Adipose tissue (tissue), 3 donors: ENCODE data around the gene SH3YL1. TPM values are rescaled to one million over a fixed set of nuclear protein-coding genes. Genes with fewer than 3 reads are reported as not detected.

Experiments
- H3K27ac ChIP-seq: one replicate; pipeline ENCODE4 v1.5.1; 2013; ENCODE audit warnings: low read depth, low read length
- WGBS, 3 donors: extraction: QIAGEN DNeasy Blood & Tissue Kit; methylation state at CpG; one replicate each; pipeline ENCODE4 v1.1.7; 2013; 5-methylcytosine and 5-hydroxymethylcytosine counted together
- polyA plus RNA-seq, 3 donors: library from polyadenylated mRNA; stranded (reverse); fragments of 200-250 nt; gene quantifications; one replicate each; pipeline ENCODE4 v1.2.3, GENCODE V29; 2013
- donor health status: healthy with polysubstance abuse.
- donor health status: Bipolar disorder and iron deficiency.
- donor health status: healthy.

The SH3YL1 gene, protein sequence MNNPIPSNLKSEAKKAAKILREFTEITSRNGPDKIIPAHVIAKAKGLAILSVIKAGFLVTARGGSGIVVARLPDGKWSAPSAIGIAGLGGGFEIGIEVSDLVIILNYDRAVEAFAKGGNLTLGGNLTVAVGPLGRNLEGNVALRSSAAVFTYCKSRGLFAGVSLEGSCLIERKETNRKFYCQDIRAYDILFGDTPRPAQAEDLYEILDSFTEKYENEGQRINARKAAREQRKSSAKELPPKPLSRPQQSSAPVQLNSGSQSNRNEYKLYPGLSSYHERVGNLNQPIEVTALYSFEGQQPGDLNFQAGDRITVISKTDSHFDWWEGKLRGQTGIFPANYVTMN
- polyA plus RNA-seq: 10 to 100 TPM; 19.0 to 88.2 (median 22.7) TPM

DNA sequence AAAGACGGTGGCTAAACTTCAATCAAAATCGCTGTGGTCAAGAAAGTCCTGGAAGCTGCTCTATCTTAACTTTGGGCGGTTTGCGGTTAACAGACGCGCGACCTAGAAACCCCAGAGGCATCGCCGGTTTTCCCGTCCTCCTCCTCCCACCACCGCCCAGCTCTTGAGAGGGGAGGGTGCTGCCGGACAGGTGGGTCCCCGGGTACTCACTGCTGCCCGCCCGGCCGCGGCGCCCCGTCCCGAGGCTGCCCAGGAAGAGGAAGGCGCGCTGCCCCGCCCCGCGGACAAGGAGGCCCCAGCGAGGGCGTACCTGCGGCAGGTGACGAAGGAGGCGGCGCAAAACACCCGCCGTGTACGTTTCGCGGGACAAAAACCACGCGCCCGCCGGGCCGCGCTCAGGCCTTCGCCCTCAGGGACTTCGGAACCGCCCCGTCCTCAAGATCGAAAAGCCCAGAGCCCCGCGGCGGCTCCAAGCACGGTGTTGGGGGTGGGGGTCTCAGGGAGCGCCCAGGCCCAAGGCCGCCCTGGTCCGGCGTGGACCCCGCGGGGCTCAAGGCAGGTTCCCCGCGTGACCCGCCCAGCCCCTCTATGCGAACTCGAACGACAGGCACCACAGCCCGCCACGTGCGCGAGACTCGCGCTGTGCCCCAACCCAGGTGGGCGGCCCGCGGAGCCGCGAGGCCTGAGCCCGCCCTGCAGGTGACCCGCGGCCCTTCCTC is at the start of gene SH3YL1:
Gene SH3YL1, minus strand, starts transcription at position 259 of the 719 bp plus-strand sequence. Its CDS starts 48 bp downstream, at position 211.
- 1 to 2% (median 1%) methylated on average over 60 to 77 of the region's 77 CpGs for WGBS, 3 donors
- H3K27ac ChIP-seq: no peak within 1 kb of the TSS

DNA sequence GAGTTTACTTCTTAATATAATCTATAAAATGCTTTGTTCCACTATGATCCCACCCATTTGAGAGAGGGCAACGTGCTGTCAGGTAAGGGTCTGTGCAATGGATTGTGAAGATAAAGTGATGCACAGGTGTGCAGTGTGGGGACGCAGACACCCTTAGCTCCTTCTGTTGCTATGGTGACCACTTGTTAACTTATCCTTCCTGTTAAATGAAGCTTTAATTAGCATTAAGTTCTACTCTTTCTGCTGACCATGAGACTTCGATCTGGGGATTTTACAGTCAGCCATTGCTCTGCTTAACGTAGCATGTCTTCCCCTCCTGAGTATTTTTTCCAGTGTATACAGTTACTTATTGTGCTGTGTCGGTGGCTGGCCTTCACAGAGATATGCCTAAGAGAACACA is 47.2 kb upstream of the SH3YL1 start:
- 74 to 82% (median 74%) methylated on average over 5 of the region's 5 CpGs for WGBS, 3 donors
- no peak overlapping the region for H3K27ac ChIP-seq

DNA sequence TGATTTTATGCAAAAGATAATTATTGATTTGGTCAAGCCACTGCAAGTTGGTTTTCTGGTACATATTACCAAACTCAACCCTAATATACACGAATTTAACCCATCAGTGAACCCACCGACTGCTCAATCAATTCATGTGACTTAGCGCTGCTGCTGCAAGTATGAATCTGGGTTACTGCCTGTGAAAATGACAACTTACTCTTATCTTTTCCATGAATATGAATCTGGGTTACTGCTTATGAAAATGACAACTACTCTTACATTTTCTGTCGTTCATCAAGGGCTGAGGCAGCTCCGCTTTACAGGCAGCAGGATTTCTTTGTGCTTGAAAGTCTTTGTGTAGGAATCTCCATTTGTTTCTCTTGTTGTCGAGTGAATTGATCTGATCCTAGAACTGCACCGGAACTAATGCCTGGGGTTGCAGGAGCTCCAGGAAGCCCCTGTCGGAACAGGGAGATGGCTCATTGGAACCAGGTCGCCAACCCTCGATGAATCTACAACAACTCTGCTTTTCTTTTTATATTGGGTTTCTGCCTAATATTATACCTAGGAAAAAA is 46.2 kb upstream of the SH3YL1 start:
- 70 to 75% (median 72%) methylated on average over 10 of the region's 10 CpGs for WGBS, 3 donors
- no peak overlapping the region for H3K27ac ChIP-seq

DNA sequence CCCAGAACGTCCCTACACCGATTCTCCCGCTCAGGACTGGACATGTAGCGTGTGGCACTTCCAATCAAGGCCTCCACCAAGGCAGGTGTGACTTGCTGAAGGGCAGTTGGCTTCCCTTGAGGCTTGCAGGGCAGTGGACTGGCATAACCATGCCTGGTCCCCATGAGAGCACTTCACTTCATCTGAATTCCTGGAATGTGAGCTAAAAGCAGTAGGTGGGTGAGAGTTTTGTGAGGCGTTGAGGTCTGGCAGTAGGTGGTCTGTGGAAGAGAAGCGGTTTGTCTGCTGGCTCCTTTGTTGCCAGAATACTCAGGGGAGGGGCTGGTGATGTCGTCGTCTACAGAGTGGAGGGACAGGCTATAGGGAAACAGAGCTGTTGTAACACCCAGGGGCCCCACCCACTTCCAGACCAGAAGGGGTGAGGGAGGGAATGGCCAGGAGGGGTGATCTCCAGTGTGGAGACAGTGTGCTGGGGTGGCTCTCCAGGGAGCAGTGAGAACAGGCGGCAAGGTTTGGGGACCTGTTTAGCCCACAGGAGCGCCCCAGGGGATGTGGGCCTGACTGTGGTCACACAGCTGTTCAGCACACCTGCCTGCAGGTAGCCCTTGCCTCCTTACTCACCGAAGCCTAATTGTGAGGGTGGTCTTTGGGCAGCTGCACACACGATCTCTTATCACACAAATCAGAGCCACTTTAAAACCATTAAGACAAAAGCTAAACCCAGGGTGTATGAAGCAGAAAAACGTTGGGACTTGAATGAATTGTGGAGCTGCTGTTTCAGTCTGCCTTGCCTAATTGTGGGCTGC is 45.5 kb upstream of the SH3YL1 start:
- WGBS, 3 donors: 55 to 66% (median 60%) methylated on average over 13 of the region's 13 CpGs
- no peak overlapping the region for H3K27ac ChIP-seq

DNA sequence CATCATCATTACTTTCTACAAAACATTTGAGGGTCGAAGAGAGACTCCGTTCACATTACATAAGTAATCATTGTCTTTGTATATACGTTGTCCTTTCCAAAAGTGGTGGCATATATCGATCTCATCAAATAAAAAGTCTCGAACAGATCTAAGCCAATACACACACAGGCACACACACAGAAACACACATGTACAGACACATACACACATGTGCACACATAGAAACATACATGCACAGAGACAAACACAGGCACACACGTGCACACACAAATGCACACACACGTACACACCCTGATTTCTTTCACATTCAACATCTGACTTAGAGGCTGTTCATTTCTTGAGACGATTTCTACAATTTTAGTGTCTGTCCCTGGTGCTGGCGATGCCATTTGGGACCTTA is 41.5 kb upstream of the SH3YL1 start:
- WGBS, 3 donors: 90 to 91% (median 90%) methylated on average over 9 of the region's 9 CpGs
- no peak overlapping the region for H3K27ac ChIP-seq

DNA sequence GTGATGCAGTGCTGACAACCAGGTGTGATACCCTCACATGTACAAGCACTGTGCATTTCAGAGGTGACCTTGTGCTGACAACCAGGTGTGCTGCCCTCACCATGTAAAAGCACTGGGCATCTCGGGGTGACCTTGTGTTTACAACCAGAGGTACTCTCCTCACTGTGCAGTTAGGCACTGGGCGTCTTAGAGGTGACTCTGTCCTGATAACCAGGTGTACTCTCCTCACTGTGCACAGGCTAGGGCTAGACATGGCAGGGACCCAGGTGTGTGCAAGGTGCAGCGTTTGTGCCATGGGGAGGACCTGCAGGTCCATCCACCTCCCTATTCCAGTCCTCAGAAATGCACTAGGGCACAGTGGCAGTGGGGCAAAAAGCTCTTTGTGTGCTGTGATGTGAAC is 32.5 kb upstream of the SH3YL1 start:
- H3K27ac ChIP-seq: no peak overlapping the region
- 38 to 80% (median 71%) methylated on average over 3 of the region's 3 CpGs for WGBS, 3 donors

DNA sequence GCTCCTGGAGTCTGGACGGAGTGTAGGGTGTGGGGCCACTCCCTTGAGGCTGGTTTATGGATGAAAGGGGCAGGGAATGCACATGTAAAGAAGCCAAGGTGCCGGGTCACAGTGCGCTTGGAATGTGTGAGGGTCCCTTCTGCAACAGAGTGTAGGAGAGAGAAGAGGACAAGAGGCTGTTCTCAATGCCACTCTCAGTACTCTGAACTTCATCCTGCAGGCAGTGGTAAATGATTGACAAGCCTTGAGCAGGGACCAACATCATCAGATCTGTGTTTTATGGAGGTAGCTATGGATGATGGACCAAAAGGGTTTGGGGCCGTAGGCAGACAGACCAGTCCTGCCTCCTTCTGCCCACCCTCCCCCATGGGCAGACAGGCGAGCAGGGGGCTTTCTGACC is 31.3 kb upstream of the SH3YL1 start:
- no peak overlapping the region for H3K27ac ChIP-seq
- WGBS, 3 donors: 71 to 82% (median 76%) methylated on average over 5 of the region's 5 CpGs

DNA sequence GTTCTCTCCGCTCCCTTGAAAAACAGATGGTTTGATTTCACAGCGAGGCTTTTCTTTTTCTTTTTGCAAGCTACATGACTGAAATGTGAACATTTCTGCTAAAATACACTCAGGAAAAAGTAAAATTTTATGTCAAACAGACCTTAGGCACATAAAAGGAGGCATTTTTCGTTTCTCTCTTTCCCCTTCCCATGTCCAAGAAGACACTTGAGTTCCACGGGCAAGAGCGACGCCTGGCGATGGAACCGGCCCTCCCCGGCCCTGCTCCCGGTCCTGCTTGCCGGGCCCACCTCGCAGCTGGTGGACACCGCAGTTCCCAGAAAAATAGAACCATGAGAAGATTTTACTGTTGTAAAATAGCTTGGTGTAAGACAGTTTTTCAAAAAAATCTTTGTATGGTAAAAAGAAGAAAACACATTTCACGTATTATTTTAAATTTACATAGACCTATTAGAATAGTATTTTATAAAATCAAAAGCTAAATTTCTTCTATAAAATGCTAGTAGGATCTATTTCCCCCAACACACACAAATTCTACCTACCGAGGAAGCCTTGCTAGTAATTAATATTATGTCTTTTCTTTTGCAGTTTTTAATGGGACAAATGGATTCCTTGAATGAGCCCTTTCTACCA is 26.4 kb upstream of the SH3YL1 start:
- H3K27ac ChIP-seq: no peak overlapping the region

DNA sequence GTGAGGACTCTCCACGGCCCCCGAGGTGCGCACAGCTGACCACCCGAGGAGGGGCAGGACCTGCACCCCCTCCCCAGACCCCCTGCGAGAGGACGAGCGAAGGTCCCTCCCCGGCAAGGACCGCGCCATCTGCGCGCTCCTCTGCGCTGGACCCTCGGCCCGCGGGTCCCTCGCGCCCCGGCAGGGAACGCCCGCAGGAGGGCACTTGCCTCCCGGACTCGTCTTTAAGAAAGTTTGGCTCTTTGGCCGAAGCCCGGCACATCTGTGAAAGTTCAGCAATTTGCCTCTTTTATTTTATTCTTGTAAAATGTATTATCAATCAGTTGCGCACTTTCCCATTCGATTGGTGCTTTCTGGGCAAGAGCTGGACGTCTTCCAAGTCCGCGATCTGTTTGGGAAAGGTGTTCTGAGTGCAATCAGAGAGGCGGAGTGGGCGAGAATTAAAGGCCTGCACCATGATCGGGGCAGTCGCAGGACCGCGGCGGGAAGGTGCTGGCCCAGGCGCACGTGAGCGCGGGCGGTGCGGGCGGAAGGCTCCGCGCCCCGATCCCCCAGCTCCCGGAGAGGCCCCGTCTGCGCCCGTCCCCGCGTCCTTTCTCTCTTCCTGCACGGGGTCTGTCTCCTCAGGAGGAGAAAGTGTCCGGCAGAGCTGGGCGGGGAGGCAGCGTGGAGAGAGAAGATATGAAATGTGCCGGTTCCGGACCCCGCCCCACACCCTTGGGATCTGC is 25.7 kb upstream of the SH3YL1 start:
- 0 to 1% (median 1%) methylated on average over 54 to 60 of the region's 60 CpGs for WGBS, 3 donors
- no peak overlapping the region for H3K27ac ChIP-seq

More for the DNA sequence above, 26.4 kb upstream of the SH3YL1 start:
- 6 to 9% (median 8%) methylated on average over 15 of the region's 15 CpGs for WGBS, 3 donors

DNA sequence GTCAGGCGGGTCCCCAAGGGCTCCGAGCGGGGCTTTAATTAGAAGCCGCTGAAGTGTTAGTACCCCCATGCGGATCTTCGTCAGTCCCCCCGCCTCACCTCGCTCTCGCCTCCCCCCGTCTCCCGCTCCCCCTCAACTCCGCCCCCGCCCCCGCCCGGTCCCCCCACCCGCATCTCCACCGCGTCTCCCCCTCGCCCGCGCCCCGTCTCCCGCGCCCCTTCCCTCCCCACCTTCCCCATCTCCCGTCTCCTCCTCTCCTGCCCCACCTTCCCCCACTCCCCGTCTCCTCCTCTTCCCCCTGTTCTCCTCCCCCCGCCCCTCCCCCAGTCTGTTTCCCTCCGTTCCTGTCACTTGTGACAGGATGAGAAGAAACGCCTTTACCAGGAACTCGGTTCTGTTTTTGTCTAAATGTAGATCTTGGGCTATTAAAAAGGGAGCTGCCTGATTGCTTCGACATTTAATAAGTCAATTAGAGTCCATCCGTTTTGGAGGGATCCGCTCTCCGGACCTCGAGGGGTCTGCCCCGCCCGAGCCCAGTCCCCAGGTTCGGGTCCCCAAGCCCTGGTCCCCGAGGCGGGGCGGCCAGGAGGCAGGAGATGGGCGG is 25.0 kb upstream of the SH3YL1 start:
- WGBS, 3 donors: 2 to 4% (median 3%) methylated on average over 32 to 37 of the region's 42 CpGs
- no peak overlapping the region for H3K27ac ChIP-seq

DNA sequence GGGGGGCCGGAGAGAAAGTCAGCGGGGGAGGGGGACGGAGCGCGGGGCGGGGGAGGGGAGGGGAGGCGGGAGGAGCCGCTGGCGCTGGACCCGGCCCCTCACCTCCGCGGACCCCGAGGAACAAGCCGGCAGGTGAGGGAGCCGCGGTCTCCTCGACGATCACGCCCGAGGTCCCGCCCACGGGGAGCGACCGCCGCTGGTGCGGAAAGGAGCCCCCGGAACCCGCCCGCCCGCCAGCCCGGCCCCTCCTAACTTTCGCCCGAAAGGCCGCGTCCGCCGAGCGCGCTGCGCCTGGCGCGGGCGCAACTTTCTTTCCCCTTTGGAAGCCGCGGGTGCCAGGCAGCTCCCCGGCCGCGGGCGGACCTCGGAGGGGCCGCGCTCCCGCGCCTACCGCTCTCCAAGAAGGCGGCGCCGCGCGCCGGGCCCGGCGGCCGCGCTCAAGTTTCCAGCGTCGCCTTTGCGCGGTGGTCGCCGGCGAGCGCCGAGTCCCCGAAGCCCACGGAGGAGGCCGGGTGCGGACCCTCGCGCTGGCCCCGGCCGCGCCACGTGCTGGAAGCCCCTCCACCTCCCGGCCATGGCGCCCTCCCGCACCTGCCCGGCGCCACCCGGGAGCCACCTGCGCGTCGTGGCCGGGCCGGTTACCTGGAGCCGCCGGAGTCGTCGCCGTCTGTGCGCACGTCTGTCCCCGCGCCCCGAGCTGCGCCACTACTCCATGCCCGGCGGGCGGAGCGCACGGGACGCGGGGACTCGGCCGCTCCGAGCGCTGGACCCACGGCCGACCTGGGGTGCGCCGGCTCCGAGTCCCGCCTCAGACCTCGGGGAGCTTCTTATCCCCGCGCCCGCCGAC is 24.3 kb upstream of the SH3YL1 start, which contains the start of gene ALKAL2:
Gene ALKAL2, minus strand, starts transcription at position 181 of the 847 bp plus-strand sequence. CDS start 256 bp downstream, outside the sequence.
- WGBS, 3 donors: 1% methylated on average over 88 to 128 of the region's 128 CpGs
- no peak within 1 kb of the TSS for H3K27ac ChIP-seq

DNA sequence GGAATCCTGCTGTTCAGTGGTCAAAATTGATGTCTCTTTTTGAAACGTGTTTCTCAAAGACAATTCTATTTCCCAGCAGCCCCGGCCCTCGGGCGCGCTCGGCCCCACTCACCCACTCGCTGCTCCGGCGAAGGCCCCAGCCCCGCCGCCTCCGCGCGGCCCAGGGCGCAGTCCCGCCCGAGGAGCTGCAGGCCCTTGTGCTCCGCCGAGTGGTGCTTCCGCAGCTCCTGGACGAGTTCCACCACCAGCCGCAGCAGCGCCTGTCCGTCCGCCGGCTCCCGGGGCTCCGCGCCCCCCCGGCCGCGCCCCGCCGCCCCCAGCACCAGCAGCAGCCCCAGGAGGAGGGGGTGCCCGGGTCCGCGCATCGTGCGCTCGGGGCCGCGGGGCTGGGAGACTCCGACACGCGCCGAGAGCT is 23.6 kb upstream of the SH3YL1 start:
- WGBS, 3 donors: 0 to 2% (median 1%) methylated on average over 26 to 46 of the region's 46 CpGs
- H3K27ac ChIP-seq: no peak overlapping the region

DNA sequence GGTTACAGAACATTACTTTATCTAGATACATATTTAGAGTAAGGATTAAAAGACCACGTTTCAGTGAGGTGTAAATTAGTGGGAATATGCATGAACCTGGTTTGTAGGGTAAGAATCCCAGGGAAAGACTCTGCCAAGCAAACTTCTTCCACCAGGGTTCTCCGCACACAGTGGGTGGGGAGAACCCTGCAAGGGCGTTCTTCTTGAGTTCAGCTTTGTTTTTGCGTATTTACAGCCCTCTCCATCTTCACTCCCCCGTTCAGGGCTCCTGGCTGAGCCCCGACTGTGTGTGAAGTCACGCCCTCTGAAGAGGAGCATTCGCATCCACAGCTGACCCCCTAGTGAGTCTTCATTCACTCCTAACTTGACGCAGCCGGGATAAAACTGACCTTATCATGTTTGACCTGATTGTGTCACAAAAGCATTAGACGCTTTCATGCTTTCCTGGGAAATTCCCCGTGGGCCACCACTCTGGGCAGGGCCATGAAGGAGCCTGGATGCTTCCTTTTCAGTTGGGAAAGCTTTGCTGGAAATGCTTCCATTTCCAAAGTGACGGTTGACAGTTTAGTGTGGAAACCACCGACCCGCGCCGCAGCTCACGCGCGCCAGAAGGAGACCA is 23.1 kb upstream of the SH3YL1 start:
- H3K27ac ChIP-seq: no peak overlapping the region
- WGBS, 3 donors: 20 to 35% (median 24%) methylated on average over 20 of the region's 20 CpGs

DNA sequence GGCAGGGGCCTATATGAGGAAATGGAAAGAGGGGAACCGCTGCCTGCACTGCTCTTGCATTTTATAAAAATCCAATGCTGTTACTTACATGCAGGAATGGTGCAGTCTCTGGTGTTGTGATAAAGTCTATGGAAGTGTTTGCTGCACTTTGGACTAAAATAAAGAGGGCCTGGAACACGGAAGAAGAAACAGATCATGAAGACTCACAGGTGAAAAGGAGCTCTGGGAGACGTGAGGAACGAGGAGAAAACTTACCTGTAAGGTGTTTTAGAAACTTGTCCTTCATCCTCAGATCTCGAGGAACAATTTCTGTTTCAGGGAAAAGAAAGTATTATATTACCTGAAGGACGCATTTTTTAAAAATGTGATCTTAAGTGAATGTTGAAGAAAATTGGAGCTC is 22.2 kb upstream of the SH3YL1 start:
- WGBS, 3 donors: 80 to 92% (median 87%) methylated on average over 6 of the region's 6 CpGs
- no peak overlapping the region for H3K27ac ChIP-seq

DNA sequence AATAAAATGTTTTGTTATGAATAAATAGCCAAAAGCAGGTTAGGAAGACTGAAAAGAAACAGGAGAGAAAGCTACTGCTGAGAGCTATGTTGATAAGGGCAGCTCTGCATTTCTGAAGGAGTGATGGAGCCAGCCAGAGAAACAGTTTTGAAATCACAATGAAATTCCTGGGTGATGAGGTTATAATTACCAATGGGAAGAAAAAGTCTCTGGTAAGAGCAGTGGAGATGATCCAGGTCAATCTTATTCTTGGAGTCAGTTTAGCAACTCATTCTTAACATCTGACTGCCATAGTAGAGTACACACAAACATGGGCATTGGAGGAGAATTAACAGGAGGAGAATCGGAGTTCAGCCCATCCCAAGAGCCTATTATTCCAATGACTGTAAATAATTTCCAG is 21.7 kb upstream of the SH3YL1 start:
- H3K27ac ChIP-seq: no peak overlapping the region
- WGBS, 3 donors: 68 to 79% (median 74%) methylated on average over 1 of the region's 1 CpG

DNA sequence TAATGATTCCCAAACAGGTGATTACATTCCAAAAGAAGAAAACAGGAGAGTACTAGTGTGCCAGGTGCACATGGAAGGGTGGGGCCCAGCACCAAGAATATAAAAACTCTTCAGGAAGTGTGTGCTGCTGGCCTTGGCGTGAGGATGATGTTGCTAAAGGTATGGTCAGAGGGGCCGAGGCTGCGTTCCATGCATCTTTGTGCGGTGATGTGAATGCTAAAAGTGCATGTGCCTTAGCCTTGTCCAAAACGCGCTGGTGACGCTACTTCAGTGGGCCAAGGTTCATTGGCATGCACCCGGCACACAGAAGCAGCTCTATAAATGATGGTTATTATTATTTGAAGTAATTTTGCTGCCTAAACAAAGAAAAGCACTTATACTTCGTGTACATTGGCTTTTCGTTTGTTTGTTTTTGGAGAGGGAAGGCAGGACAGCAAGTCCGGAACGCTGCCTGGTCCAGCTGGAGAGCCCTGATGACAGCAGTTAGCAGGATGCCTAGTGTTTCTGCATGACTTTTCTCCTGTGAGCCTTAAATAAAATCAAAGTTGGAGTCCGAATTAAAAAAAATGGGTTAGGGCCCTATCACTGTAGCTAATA is 21.2 kb upstream of the SH3YL1 start:
- 75 to 82% (median 76%) methylated on average over 13 of the region's 13 CpGs for WGBS, 3 donors
- no peak overlapping the region for H3K27ac ChIP-seq
